Endothelial cell of umbilical vein (primary cell): ENCODE measurements around the gene ZMYM5. TPM values are rescaled to one million over a fixed set of nuclear protein-coding genes. Genes with fewer than 3 reads are reported as not detected.

ENCODE experiments used
- BruUV-seq: library from RNA; stranded (reverse); fragments of 400-500 nt; replicated peaks from 2 replicates; lab custom pipeline; 2021; lab: Mats Ljungman, UMichigan
- CTCF ChIA-PET: fragments of 300-600, 350-600 bp; sonication (Branson Sonifier 250); formaldehyde crosslinking; loops from one replicate; lab custom pipeline; 2021; ENCODE audit warnings: antibody characterized with exemption, inconsistent platforms; lab: Charles Lee
- POLR2A ChIA-PET: fragments of 300-600, 350-600 bp; sonication (Branson Sonifier 250); formaldehyde crosslinking; loops from one replicate; lab custom pipeline; 2021; ENCODE audit warnings: antibody characterized with exemption, inconsistent platforms; lab: Charles Lee
- DNase-seq: peaks from one replicate; pipeline ENCODE4 v3.0.0-alpha.2; 2011; ENCODE audit warnings: low read depth, low spot score
- FAIRE-seq: peaks from 2 replicates; lab custom pipeline; 2011; peaks lifted over from hg19 to GRCh38; lab: Jason Lieb, UNC
- H2AFZ ChIP-seq: 2 replicates; pipeline ENCODE4 v1.6.0; 2012; ENCODE audit warnings: low read depth, low read length, control low read depth, inconsistent platforms
- H3K27ac ChIP-seq: 2 replicates; pipeline ENCODE4 v1.5.1; 2011; ENCODE audit warnings: low read depth, mild to moderate bottlenecking, control low read depth, low read length, moderate library complexity; ENCODE audit not compliant: insufficient read depth
- H3K27me3 ChIP-seq, 2 experiments: 2 replicates each; pipeline versions ENCODE4 v1.6.0 to v1.6.1; 2011; ENCODE audit warnings: low read length in 2 of 2, mixed read lengths in 1 of 2; ENCODE audit not compliant: control insufficient read depth in 2 of 2, insufficient read depth in 2 of 2
- H3K36me3 ChIP-seq, 2 experiments: 2 replicates in 1 of 2; 3 replicates in 1 of 2; pipeline ENCODE4 v1.5.1; 2011; ENCODE audit warnings: low read length in 2 of 2, mild to moderate bottlenecking in 1 of 2, moderate library complexity in 1 of 2; ENCODE audit not compliant: control insufficient read depth in 2 of 2, insufficient read depth in 2 of 2; ENCODE audit errors: extremely low read depth in 1 of 2
- H3K4me1 ChIP-seq: 3 replicates; pipeline ENCODE4 v1.5.1; 2011; ENCODE audit warnings: mild to moderate bottlenecking, low read length; ENCODE audit not compliant: control insufficient read depth, insufficient read depth; ENCODE audit errors: extremely low read depth
- H3K4me2 ChIP-seq: 2 replicates; pipeline ENCODE4 v1.6.1; 2011; ENCODE audit warnings: low read length, control low read depth, mixed read lengths; ENCODE audit not compliant: insufficient read depth
- H3K4me3 ChIP-seq, 3 experiments: fragments of 200-600 bp in 1 of 3; sonication (generic), shearing (Covaris generic) in 1 of 3; replicated peaks in 1 of 3; 2 replicates each; pipeline ENCODE4 v1.5.1; 2011 to 2016; ENCODE audit warnings: control low read depth in 3 of 3, low read length in 3 of 3, mild to moderate bottlenecking in 2 of 3, inconsistent platforms in 1 of 3, low read depth in 1 of 3, moderate library complexity in 1 of 3; ENCODE audit not compliant: insufficient read depth in 1 of 3
- H3K79me2 ChIP-seq: 2 replicates; pipeline ENCODE4 v1.6.0; 2012; ENCODE audit warnings: low read length, inconsistent platforms; ENCODE audit not compliant: control insufficient read depth, insufficient read depth
- H3K9ac ChIP-seq: replicated peaks from 2 replicates; pipeline ENCODE3; 2011; ENCODE audit warnings: low read length, control low read depth; ENCODE audit not compliant: insufficient read depth; ENCODE audit errors: extremely low read depth
- H3K9me1 ChIP-seq: replicated peaks from 3 replicates; pipeline ENCODE4 v1.6.0; 2011; ENCODE audit warnings: mild to moderate bottlenecking, low read length; ENCODE audit not compliant: control insufficient read depth, insufficient read depth; ENCODE audit errors: extremely low read depth
- H3K9me3 ChIP-seq: replicated peaks from 2 replicates; pipeline ENCODE4 v1.5.1; 2012; ENCODE audit warnings: low read length, inconsistent platforms; ENCODE audit not compliant: control insufficient read depth, insufficient read depth
- H4K20me1 ChIP-seq: replicated peaks from 2 replicates; pipeline ENCODE3; 2011; ENCODE audit warnings: mild to moderate bottlenecking, low read length; ENCODE audit not compliant: control insufficient read depth, insufficient read depth; ENCODE audit errors: extremely low read depth
- CTCF ChIP-seq, 2 donors: IDR thresholded peaks; 1 replicate in 1 of 2; 2 replicates in 1 of 2; pipeline ENCODE4 v1.5.1; 2011; ENCODE audit warnings: low read length in 2 of 2, mild to moderate bottlenecking in 2 of 2, moderate library complexity in 2 of 2, control low read depth in 1 of 2, inconsistent platforms in 1 of 2, low read depth in 1 of 2; ENCODE audit not compliant: insufficient read depth in 1 of 2; ENCODE audit errors: extremely low read depth in 1 of 2
- EZH2 ChIP-seq: IDR thresholded peaks from 2 replicates; pipeline ENCODE4 v1.6.1; 2012; ENCODE audit warnings: borderline replicate concordance, low read depth, mild to moderate bottlenecking, moderate library complexity, low read length, inconsistent platforms; ENCODE audit not compliant: severe bottlenecking
- FOS ChIP-seq: IDR thresholded peaks from 2 replicates; pipeline ENCODE4 v1.6.1; 2011; ENCODE audit warnings: mild to moderate bottlenecking, low read length, moderate library complexity, borderline replicate concordance; ENCODE audit not compliant: insufficient read depth
- GATA2 ChIP-seq: IDR thresholded peaks from 2 replicates; pipeline ENCODE4 v1.7.0; 2011; ENCODE audit warnings: low read depth, mild to moderate bottlenecking, moderate library complexity, mixed read lengths, low read length; ENCODE audit not compliant: insufficient read length, insufficient read depth
- JUN ChIP-seq: IDR thresholded peaks from 2 replicates; pipeline ENCODE4 v1.6.1; 2011; ENCODE audit warnings: borderline replicate concordance, low read depth; ENCODE audit not compliant: insufficient read length, insufficient read depth
- MYC ChIP-seq: IDR thresholded peaks from one replicate; pipeline ENCODE4 v1.6.1; 2011; ENCODE audit warnings: mild to moderate bottlenecking, low read depth, low read length
- POLR2A ChIP-seq: IDR thresholded peaks from 2 replicates; pipeline ENCODE4 v1.6.1; 2012; ENCODE audit warnings: low read depth, mild to moderate bottlenecking, control low read depth, low read length
- POLR2AphosphoS5 ChIP-seq: IDR thresholded peaks from 2 replicates; pipeline ENCODE4 v1.6.1; 2012; ENCODE audit warnings: low read depth, mild to moderate bottlenecking, control low read depth, low read length, moderate library complexity; ENCODE audit not compliant: insufficient read depth
- dilution Hi-C: fragments of 300-500 bp; cut with MboI; formaldehyde crosslinking; loops from one replicate; pipeline ENCODE4 v1.15.0; 2019; ENCODE audit warnings: low sequenced_read_pairs; ENCODE audit not compliant: extremely low pct_ligation_motif_present
- intact Hi-C: fragments of 100-400 bp; cut with micrococcal nuclease; formaldehyde crosslinking; loops from one replicate; pipeline ENCODE4 v1.10.0; 2022
- polyA plus RNA-seq, 4 experiments: library from polyadenylated mRNA; depleted of rRNA in 3 of 4; stranded (reverse) in 3 of 4; unstranded in 1 of 4; fragments of >200 nt; gene quantifications; 2 replicates each; pipeline versions ENCODE4 v1.2.1 to v1.2.3, GENCODE V29; 2011 to 2012; ENCODE audit warnings: missing spikeins in 1 of 4
- total RNA-seq: library from RNA; stranded (reverse); gene quantifications from 2 replicates; pipeline ENCODE4 v1.2.3, GENCODE V29; 2021
- TF ChIP-seq, protein P1 (sequence below): IDR thresholded peaks from 2 replicates; pipeline ENCODE4 v1.6.1; 2011; ENCODE audit not compliant: insufficient read depth, insufficient read length

The ZMYM5 gene
- total and polyA plus RNA-seq, 2 donors (not counting 3 experiments of a cell fraction or from before 2014, with no cell fraction given) = 4.9 to 10.1 TPM

DNA sequence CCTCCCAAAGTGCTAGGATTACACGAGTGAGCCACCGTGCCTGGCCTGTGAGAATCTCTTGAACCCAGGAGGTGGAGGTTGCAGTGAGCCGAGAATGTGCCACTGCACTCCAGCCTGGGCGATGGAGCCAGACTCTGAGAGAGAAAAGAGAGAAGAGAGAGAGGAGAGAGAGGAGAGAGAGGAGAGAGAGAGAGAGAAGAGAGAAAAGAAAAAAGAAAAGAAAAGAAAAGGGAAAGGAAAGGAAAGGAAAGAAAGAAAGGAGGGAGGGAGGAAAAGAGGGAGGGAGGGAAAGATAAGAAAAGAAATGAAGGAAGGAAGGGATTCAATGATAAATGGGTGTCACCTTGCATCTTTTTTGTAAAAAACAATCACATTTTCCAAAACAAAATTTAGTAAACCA lies 57.7 kb downstream of the ZMYM5 start:
- intact Hi-C loops (no loop called here), dilution Hi-C loops (no loop called here)
- H3K4me1 ChIP-seq = no peaks in the 10 kb centered on the region
- ChIA-PET CTCF (no interaction called here), POLR2A (no interaction called here)
- no peaks in the 10 kb centered on the region for H3K9me1 ChIP-seq
- H3K27ac ChIP-seq = no peak overlapping the region
- H3K4me3 ChIP-seq = no peak overlapping the region
- no peaks in the 10 kb centered on the region for H4K20me1 ChIP-seq
- H3K79me2 ChIP-seq = no peaks in the 10 kb centered on the region
- H2AFZ ChIP-seq = no peak overlapping the region
- H3K36me3 ChIP-seq = no peaks in the 10 kb centered on the region
- DNase-seq (no peak), FAIRE-seq (no peak)
- H3K9me3 ChIP-seq = no peaks in the 10 kb centered on the region
- no TSS peak for BruUV-seq
- no peak for TF ChIP-seq GATA2
- TF ChIP-seq, protein P1, sequence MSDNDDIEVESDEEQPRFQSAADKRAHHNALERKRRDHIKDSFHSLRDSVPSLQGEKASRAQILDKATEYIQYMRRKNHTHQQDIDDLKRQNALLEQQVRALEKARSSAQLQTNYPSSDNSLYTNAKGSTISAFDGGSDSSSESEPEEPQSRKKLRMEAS = no peak
- TF ChIP-seq MYC = no peak
- no peak for TF ChIP-seq EZH2
- no peak for TF ChIP-seq FOS
- TF ChIP-seq JUN = no peak
- TF ChIP-seq CTCF (IDR thresholded peaks at IDR 0.05; ENCODE audit: extremely low read depth in 1 of 2, insufficient read depth in 1 of 2, low read depth in 1 of 2, low read length in 2 of 2) = no peak
- no peak for TF ChIP-seq POLR2AphosphoS5
- TF ChIP-seq POLR2A = no peak
- no peak overlapping the region for H3K9ac ChIP-seq
- H3K4me2 ChIP-seq = no peak overlapping the region
- H3K27me3 ChIP-seq = no peaks in the 10 kb centered on the region
